ENCODE data around the gene DCAF5.

DNA sequence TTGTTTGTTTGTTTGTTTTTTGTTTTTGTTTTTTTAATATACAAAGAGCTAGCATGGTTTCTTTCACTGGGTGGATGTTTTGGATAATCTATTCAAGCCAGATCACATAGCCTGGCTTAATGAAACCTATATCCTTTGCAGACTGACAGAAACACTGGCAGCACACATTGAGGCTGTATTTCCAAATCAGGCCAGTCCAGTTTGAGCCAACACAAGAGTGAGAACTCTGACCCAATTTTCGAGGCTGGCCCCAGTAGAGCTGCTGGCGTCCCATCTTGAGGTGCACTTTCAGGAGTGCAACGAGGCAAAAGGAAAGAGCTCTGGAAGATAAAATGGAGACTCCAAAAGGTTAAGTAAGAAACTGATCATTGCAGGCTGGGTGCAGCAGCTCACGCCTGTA, 129.9 kb downstream of the DCAF5 start:
- TF ChIP-seq, protein P1, sequence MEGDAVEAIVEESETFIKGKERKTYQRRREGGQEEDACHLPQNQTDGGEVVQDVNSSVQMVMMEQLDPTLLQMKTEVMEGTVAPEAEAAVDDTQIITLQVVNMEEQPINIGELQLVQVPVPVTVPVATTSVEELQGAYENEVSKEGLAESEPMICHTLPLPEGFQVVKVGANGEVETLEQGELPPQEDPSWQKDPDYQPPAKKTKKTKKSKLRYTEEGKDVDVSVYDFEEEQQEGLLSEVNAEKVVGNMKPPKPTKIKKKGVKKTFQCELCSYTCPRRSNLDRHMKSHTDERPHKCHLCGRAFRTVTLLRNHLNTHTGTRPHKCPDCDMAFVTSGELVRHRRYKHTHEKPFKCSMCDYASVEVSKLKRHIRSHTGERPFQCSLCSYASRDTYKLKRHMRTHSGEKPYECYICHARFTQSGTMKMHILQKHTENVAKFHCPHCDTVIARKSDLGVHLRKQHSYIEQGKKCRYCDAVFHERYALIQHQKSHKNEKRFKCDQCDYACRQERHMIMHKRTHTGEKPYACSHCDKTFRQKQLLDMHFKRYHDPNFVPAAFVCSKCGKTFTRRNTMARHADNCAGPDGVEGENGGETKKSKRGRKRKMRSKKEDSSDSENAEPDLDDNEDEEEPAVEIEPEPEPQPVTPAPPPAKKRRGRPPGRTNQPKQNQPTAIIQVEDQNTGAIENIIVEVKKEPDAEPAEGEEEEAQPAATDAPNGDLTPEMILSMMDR (IDR thresholded peaks at IDR 0.05; ENCODE audit: low read depth, low read length): no peak
- no peak for TF ChIP-seq EZH2phosphoT487 (IDR thresholded peaks at IDR 0.05; ENCODE audit: low read depth)
